GM12878 (cell line): ENCODE data around the gene RGS1.

Experiments used
- CTCF ChIP-seq, 3 experiments: IDR thresholded peaks in 2 of 3; conservative IDR thresholded peaks in 1 of 3; 2 replicates each; pipeline ENCODE4 v1.5.1; 2011; ENCODE audit warnings: low read depth in 3 of 3, low read length in 3 of 3, mild to moderate bottlenecking in 3 of 3, control low read depth in 2 of 3, moderate library complexity in 2 of 3, inconsistent platforms in 1 of 3, mixed read lengths in 1 of 3; ENCODE audit not compliant: control insufficient read depth in 2 of 3, insufficient read depth in 1 of 3; ENCODE audit errors: extremely low read depth in 1 of 3
- EP300 ChIP-seq, 2 experiments: fragments of 150-350 bp in 1 of 2; IDR thresholded peaks; 2 replicates each; pipeline ENCODE4 v1.6.1; 2011 to 2012; ENCODE audit warnings: low read depth in 2 of 2, low read length in 2 of 2, borderline replicate concordance in 1 of 2, improper control_type of control experiment in 1 of 2, inconsistent platforms in 1 of 2; ENCODE audit not compliant: control insufficient read depth in 1 of 2
- ESRRA ChIP-seq: IDR thresholded peaks from 2 replicates; pipeline ENCODE4 v1.6.1; 2012; ENCODE audit warnings: mild to moderate bottlenecking, low read length, improper control_type of control experiment
- EZH2 ChIP-seq: IDR thresholded peaks from 2 replicates; pipeline ENCODE4 v1.6.1; 2012; ENCODE audit warnings: low read depth, mild to moderate bottlenecking, control low read depth, inconsistent platforms, low read length, borderline replicate concordance; ENCODE audit not compliant: control insufficient read depth
- IRF4 ChIP-seq: IDR thresholded peaks from 2 replicates; pipeline ENCODE4 v1.6.1; 2011; ENCODE audit warnings: low read depth, low read length
- JUND ChIP-seq: IDR thresholded peaks from 2 replicates; pipeline ENCODE4 v1.6.1; 2012; ENCODE audit warnings: low read depth, mild to moderate bottlenecking, low read length, improper control_type of control experiment, moderate library complexity
- KDM1A ChIP-seq: fragments of 200-600 bp; sonication (generic); IDR thresholded peaks from 2 replicates; pipeline ENCODE4 v1.6.1; 2016; ENCODE audit warnings: borderline replicate concordance
- MTA3 ChIP-seq: IDR thresholded peaks from 2 replicates; pipeline ENCODE4 v1.6.1; 2012; ENCODE audit warnings: low read length, inconsistent platforms, borderline replicate concordance
- POLR2A ChIP-seq: IDR thresholded peaks from 2 replicates; pipeline ENCODE4 v1.6.1; 2011; ENCODE audit warnings: low read depth, mild to moderate bottlenecking, low read length
- POLR2AphosphoS5 ChIP-seq: IDR thresholded peaks from 2 replicates; pipeline ENCODE4 v1.6.1; 2011; ENCODE audit warnings: mild to moderate bottlenecking, low read length, inconsistent platforms
- SIX5 ChIP-seq: IDR thresholded peaks from 2 replicates; pipeline ENCODE4 v1.6.1; 2011; ENCODE audit warnings: mild to moderate bottlenecking, low read depth, low read length, moderate library complexity; ENCODE audit not compliant: severe bottlenecking
- SUZ12 ChIP-seq: fragments of 200-600 bp; sonication (generic); IDR thresholded peaks from one replicate; pipeline ENCODE4 v1.6.1; 2018; ENCODE audit warnings: antibody characterized with exemption, mild to moderate bottlenecking; ENCODE audit not compliant: unreplicated experiment
- WRNIP1 ChIP-seq: IDR thresholded peaks from 2 replicates; pipeline ENCODE4 v1.6.1; 2011; ENCODE audit warnings: low read depth, low read length, improper control_type of control experiment, borderline replicate concordance

- TF ChIP-seq JUND (no peak), CTCF (IDR thresholded peaks at IDR 0.05 in 2 of 3, conservative IDR thresholded peaks at IDR 0.05 in 1 of 3; ENCODE audit: control insufficient read depth in 2 of 3, extremely low read depth in 1 of 3, insufficient read depth in 1 of 3, low read depth in 3 of 3, low read length in 3 of 3) (peak; percentile 29 to 70 (median 55); a peak in 5 of 6 replicates), POLR2A (peak; percentile 70; the same call in 1 of the 2 replicates), SUZ12 (no peak), EZH2 (no peak), POLR2AphosphoS5 (peak; percentile 99), EP300 (IDR thresholded peaks at IDR 0.05; ENCODE audit: borderline replicate concordance in 1 of 2, control insufficient read depth in 1 of 2, low read depth in 2 of 2, low read length in 2 of 2) (peak in 1 of 2 experiments; percentile 60; a peak in 2 of 4 replicates), KDM1A (no peak), ESRRA (no peak), IRF4 (peak; percentile 64; the same call in 1 of the 2 replicates), SIX5 (no peak), MTA3 (peak; percentile 96; the same call in 1 of the 2 replicates), WRNIP1 (peak; percentile 77; the same call in 1 of the 2 replicates)
These were observed 4.9 kb downstream of the RGS1 start for GRCh38 chr1:192580351-192580962.
